Activated CD4-positive, alpha-beta T cell treated with anti-CD3 and anti-CD28 coated beads for 1 hour (primary cell): ENCODE data around the gene SLC25A39.

Experiments used
- DNase-seq: peaks from one replicate; pipeline ENCODE4 v3.0.0-alpha.2; 2020

The SLC25A39 gene

DNA sequence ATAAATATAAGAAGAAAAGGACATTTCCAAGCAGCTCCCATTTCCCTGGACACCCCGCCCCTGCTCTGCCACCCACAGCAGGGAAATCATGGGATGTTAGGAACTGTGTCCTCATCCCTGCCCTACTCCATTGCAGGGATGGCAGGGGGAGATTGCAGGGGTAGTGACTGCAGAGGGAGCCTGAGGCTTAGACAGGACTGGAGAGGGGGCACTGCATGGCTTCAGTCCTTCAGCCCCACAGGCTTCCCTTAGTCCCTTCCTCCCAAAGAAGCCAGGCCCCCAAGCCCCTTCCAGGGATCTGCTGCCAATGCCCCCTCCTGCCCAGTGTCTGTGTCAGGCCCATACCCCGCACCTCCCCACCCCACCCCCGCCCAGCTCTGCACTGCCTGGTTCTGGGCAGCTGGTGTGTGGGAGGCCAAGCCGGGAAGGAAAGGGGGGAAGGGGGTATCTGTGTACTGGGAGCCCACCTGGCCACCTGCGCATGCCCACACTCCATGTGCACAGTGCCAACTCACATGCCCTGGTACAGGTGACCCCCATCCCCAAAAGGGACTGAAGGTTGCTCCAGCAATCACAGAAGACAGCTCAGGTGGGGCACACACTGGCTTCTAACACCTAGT, 13.0 kb downstream of the SLC25A39 start:
- DNase-seq = no peak

DNA sequence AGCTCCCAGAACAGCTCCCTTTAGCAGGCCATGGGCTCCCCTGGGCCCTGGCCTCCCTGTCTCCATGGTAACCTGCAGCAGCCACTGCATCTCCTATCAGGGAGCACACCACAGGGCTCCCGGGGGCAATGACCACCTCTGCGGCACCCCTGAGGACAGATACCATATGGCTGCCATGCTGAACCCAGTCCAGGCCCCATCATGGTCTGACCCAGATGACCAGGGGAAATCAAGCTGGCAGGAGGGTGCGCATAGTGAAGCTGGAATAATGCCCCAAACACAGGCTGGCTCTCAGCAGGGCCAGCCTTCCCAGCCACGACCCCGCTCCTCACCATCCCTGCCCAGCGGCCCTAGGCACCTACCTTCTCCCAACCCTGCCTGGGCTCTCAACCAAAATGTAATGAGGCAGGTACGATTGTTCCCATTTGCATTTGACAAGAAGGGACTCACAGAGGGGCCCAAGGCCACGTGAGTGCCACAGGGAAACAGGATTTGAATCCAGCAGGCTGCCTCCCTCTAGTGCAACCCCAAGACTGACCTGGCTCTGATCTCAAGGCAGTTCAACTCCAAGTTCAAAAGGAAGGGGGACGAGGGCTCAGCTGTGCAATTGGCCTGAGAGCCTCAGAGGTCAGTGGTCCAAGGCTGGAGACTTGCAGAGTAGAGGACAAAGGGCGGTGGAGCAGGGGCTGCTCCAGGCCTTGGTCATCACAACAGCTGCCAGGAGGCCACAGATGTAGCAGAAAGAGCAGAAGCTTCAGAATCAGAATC, 13.8 kb downstream of the SLC25A39 start:
- DNase-seq = no peak

DNA sequence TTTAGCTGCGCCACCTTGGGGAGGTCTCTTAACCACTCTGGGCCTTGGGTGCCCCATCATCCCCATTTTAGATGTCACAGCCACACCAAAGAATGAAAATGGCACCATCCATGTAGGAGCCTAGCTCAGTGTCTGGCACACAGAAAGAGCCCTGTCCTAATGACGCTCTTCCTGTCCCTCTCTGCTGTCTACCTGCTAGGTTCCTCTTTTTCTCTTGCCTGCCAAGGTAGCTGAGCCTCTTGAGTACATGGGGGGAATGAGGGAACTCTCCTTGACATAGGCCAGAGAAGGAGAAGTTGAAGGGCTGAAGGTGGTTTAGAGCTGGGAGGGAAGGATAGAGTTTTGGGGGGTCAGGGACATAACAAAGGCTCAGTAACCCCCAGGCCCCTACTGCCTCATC, 14.4 kb downstream of the SLC25A39 start:
- DNase-seq = no peak

DNA sequence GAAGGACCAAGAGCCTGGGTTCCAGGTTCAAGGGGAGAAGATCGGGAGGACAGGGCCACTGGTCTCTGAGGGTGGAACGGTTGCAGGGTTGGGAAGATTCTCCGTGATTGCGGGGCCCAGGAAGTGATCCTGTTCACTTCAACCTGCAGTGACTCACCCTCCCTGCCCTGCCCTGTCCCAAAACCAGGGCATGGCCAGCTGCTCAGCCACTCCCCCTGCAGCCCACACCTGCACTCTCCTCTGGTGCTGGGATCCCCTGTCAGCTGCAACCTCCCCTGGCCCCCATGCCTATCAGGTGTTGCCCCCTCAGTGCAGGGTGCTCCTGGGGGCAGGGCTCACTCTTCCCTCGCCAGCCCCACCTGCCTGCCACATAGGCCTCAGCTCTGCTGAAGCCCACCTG, 15.2 kb downstream of the SLC25A39 start:
- DNase-seq = no peak

DNA sequence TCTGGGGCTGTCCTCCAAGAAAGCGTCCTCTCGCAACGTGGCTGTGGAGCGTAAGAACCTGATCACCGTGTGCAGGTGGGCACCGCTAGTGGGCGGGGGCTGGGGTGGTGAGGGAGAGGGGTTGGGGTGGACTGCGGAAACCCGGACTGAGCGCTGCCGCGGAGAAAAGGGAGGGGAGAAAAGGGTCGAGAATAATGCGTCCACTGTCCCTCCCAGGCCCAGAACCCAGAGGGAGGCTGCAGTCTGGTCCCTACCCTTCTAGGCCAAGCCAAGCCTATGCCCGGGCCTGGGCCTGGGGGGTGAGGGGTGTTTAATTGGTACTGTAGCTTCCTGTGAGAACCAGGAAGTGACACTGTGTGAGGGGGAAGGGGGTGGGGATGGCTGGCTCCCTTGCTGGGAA, 15.8 kb downstream of the SLC25A39 start:
- no peak for DNase-seq

GRCh38 chr17:44308320-44308818, 16.3 kb downstream of the SLC25A39 start, which contains the start of gene RUNDC3A:
Gene RUNDC3A (plus strand): TSS chr17:44308601. CDS start chr17:44308833, 232 bp downstream.
- DNase-seq = peak; percentile 78

- no peak for DNase-seq
These were observed 17.0 kb downstream of the SLC25A39 start for GRCh38 chr17:44307387-44308186.

DNA sequence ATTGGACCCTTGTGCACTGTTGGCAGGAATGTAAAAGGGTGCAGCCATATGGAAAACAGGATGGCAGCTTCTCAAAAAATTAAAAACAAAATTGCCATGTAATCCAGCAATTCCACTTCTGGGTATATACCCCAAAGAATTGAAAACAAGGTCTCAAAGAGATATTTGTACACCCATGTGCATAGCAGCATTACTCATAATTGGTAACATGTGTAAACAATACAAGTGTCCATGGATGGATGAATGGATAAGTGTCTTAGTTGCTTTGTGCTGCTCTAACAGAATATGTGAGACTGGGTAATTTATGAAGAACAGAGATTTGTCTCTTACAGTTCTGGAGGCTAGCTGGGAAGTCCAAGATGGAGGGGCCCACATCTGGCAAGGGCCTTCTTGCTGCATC, 20.0 kb downstream of the SLC25A39 start:
- DNase-seq = no peak

GRCh38 chr17:44297975-44298374, 26.6 kb downstream of the SLC25A39 start:
- no peak for DNase-seq

GRCh38 chr17:44293509-44294226, 31.0 kb downstream of the SLC25A39 start:
- no peak for DNase-seq

- no peak for DNase-seq
These were observed 37.0 kb downstream of the SLC25A39 start for GRCh38 chr17:44287651-44288050.

DNA sequence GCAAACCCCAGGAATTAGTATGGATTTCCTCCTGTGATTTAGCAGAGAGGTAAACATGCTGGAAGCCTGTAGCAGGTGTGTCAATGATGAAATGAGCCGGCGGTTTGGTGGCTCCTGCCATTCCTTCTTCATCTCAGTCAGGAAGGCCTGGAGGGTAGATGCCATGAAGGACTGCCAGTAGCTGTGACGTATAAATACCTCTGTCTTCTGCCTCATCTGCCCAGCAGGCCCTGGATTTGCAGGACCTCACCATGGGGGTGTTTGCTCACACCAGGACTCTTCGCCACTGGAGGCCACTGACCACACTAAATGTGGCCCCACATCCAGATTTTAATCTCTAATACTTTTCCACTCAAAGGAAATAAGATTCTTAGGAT, 40.6 kb downstream of the SLC25A39 start:
- no peak for DNase-seq

- no peak for DNase-seq
These were observed 41.1 kb downstream of the SLC25A39 start for GRCh38 chr17:44283344-44284023.

DNA sequence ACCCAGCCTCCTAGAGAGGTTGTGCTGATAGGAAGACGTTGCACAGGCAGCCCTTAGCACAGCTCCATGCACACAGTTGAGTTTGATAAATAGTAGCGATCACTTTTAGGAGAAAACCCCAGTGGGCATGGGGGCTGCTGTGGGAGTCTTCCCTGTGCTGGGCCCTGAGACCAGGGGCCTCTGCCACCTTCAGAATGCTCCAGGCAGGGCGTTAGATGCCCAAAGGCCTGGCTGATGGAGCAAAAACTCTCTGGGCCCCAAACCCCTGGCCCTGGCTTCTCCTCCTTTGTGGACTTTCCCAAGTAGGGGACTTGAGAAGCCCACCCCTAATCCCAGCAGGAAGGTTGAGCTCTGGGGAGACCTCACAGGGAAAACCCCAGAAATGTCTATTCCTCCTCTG, 42.4 kb downstream of the SLC25A39 start:
- DNase-seq = no peak

- DNase-seq = no peak
These were observed 43.1 kb downstream of the SLC25A39 start for GRCh38 chr17:44281570-44281969.

GRCh38 chr17:44280392-44280937, 44.2 kb downstream of the SLC25A39 start:
- no peak for DNase-seq

- DNase-seq = no peak
These were observed 44.8 kb downstream of the SLC25A39 start for GRCh38 chr17:44279666-44280391.

DNA sequence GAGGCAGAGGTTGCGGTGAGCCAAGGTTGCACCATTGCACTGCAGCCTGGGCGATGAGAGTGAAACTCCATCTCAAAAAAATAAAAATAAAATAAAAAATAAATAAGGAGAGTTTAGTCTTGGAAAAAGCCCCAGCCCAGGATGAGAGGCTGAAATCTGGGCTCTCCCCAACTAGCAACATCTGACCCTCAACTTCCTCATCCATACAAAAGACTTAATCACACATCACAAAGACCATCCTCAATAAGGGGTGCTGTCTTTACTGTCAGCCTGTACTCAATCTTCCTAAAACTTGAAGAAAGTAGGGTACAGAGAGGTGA, 45.3 kb downstream of the SLC25A39 start:
- no peak for DNase-seq

- no peak for DNase-seq
These were observed 46.6 kb downstream of the SLC25A39 start for GRCh38 chr17:44277976-44278375.

DNA sequence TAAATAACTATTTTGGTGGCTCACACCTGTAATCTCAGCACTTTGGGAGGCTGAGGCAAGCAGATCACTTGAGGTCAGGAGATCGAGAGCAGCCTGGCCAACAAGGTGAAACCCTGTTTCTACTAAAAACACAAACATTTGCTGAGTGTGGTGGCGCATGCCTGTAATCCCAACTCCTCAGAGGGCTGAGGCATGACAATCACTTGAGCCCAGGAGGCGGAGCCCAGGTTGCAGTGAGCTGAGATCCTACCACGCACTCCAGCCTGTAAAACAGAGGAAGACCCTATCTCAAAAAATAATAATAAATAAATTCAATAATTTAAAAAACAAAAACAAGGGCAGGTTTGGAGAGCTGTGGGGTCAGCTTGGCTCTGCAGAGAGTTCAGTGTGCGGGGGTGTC, 51.0 kb downstream of the SLC25A39 start:
- no peak for DNase-seq

DNA sequence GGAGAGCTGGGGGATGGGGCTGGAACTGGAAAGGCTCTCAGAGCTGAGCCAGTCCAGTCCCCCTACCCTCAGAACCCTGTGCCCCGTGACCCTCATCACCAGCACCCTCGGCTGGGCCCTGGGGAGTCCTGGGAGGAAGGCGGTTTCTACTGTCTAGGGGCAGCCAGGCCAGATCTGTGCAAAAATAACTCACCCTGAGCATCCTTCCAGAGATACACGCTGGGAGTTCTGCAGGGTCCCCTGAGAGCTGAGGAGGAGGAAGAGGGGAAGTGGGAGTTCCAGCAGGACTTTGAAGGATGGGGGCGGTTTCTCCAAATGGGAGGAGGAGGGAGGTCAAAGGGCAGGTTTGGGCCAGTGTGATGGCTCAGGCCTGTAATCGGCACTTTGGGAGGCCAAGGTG, 51.7 kb downstream of the SLC25A39 start:
- no peak for DNase-seq
